GM21360 (cell line): ENCODE measurements around the gene PROZ.

ENCODE experiments used
- ATAC-seq: cut with Tn5 transposase; IDR thresholded peaks from one replicate; pipeline ENCODE4 v1.9.1; 2021; ENCODE audit warnings: mild to moderate bottlenecking, moderate library complexity; ENCODE audit not compliant: unreplicated experiment

PROZ gene

GRCh38 chr13:113171250-113172125 lies 13.0 kb downstream of the PROZ start:
- ATAC-seq = no peak

- no peak for ATAC-seq
These were observed 14.0 kb downstream of the PROZ start for GRCh38 chr13:113172419-113172926.

GRCh38 chr13:113176280-113176679 lies 17.8 kb downstream of the PROZ start:
- no peak for ATAC-seq

GRCh38 chr13:113176822-113177221 lies 18.4 kb downstream of the PROZ start:
- no peak for ATAC-seq

GRCh38 chr13:113178070-113178895 lies 19.8 kb downstream of the PROZ start:
- no peak for ATAC-seq

GRCh38 chr13:113178896-113179167 lies 20.4 kb downstream of the PROZ start:
- no peak for ATAC-seq

GRCh38 chr13:113179374-113180230 lies 21.2 kb downstream of the PROZ start:
- ATAC-seq = no peak

GRCh38 chr13:113182046-113182445 lies 23.6 kb downstream of the PROZ start:
- no peak for ATAC-seq

GRCh38 chr13:113183450-113184129 lies 25.1 kb downstream of the PROZ start:
- ATAC-seq = no peak

GRCh38 chr13:113184568-113185440 lies 26.4 kb downstream of the PROZ start:
- ATAC-seq = no peak

- ATAC-seq = no peak
These were observed 27.8 kb downstream of the PROZ start for GRCh38 chr13:113186061-113186900.

GRCh38 chr13:113187263-113187669 lies 28.8 kb downstream of the PROZ start:
- ATAC-seq = no peak

- ATAC-seq = no peak
These were observed 29.6 kb downstream of the PROZ start for GRCh38 chr13:113187883-113188665.

- ATAC-seq = no peak
These were observed 31.7 kb downstream of the PROZ start for GRCh38 chr13:113190181-113190580.

GRCh38 chr13:113192279-113192678 lies 33.8 kb downstream of the PROZ start:
- no peak for ATAC-seq

- ATAC-seq = no peak
These were observed 34.5 kb downstream of the PROZ start for GRCh38 chr13:113192902-113193301.

- no peak for ATAC-seq
These were observed 36.9 kb downstream of the PROZ start for GRCh38 chr13:113195360-113195759.
